Right atrium auricular region (tissue), 2 donors: ENCODE measurements around the gene DNAI2. TPM values are rescaled to one million over a fixed set of nuclear protein-coding genes. Genes with fewer than 3 reads are reported as not detected.
"Not testable (repeated sequence)": the region's sequence is repeated elsewhere in the genome, so short reads cannot be mapped to it uniquely, and the experiment has no call there.

Source experiments
- DNase-seq: peaks from one replicate; pipeline ENCODE4 v3.0.0-alpha.2; 2019; ENCODE audit warnings: low spot score
- H3K27ac ChIP-seq, 2 donors: fragments of 200-600 bp; sonication (generic); 1 replicate in 1 of 2; 2 replicates in 1 of 2; pipeline ENCODE4 v1.5.1; 2016 to 2019
- H3K27me3 ChIP-seq, 2 donors: fragments of 200-600 bp; sonication (generic); one replicate each; pipeline versions ENCODE4 v1.5.1 to v1.6.0; 2017 to 2019
- H3K36me3 ChIP-seq: fragments of 200-600 bp; sonication (generic); one replicate; pipeline ENCODE4 v1.5.1; 2016
- H3K4me1 ChIP-seq, 2 donors: fragments of 200-600 bp; sonication (generic); one replicate each; pipeline versions ENCODE4 v1.5.1 to v1.6.0; 2017 to 2019
- H3K4me3 ChIP-seq, 2 donors: fragments of 200-600 bp; sonication (generic); 1 replicate in 1 of 2; 2 replicates in 1 of 2; pipeline ENCODE4 v1.5.1; 2017 to 2019; ENCODE audit warnings: mild to moderate bottlenecking in 1 of 2, moderate library complexity in 1 of 2
- H3K9me3 ChIP-seq, 2 donors: fragments of 200-600 bp; sonication (generic); one replicate each; pipeline ENCODE4 v1.5.1; 2019
- CTCF ChIP-seq, 2 donors: fragments of 200-600 bp; sonication (generic); IDR thresholded peaks; one replicate each; pipeline ENCODE4 v1.5.1; 2019; ENCODE audit warnings: antibody characterized with exemption in 2 of 2
- total RNA-seq, 2 donors: library from RNA; depleted of rRNA; stranded (reverse); fragments of >200 nt; gene quantifications; one replicate each; pipeline ENCODE4 v1.1.0, GENCODE V29; 2016

The DNAI2 gene
- total RNA-seq, 2 donors from 2014 or later, result not detected

- DNase-seq, result no peak
- H3K27me3 ChIP-seq, result no peaks in the 10 kb centered on the region
- TF ChIP-seq CTCF (IDR thresholded peaks at IDR 0.05), result no peak
- peaks cover 12% of the 10 kb centered on the region for H3K36me3 ChIP-seq
- no peaks in the 10 kb centered on the region for H3K9me3 ChIP-seq
- H3K4me1 ChIP-seq, result no peaks in the 10 kb centered on the region
- H3K27ac ChIP-seq, result no peak overlapping the region
- no peak overlapping the region for H3K4me3 ChIP-seq
These were observed 21.0 kb upstream of the DNAI2 start for GRCh38 chr17:74253036-74253435.

GRCh38 chr17:74257311-74257710 lies 16.7 kb upstream of the DNAI2 start:
- Histone ChIP-seq H3K4me1 (no peaks in the 10 kb centered on the region), H3K9me3 (no peaks in the 10 kb centered on the region), H3K36me3 (peaks cover 21% of the 10 kb centered on the region), H3K4me3 (no peak overlapping the region), H3K27ac (no peak overlapping the region), H3K27me3 (no peaks in the 10 kb centered on the region)
- TF ChIP-seq CTCF (IDR thresholded peaks at IDR 0.05), result no peak
- DNase-seq, result no peak

- no peak for DNase-seq
- no peak for TF ChIP-seq CTCF (IDR thresholded peaks at IDR 0.05)
- no peak overlapping the region for H3K27ac ChIP-seq
- no peaks in the 10 kb centered on the region for H3K9me3 ChIP-seq
- no peak overlapping the region for H3K4me3 ChIP-seq
- no peaks in the 10 kb centered on the region for H3K27me3 ChIP-seq
- peaks cover 11% of the 10 kb centered on the region for H3K36me3 ChIP-seq
- no peaks in the 10 kb centered on the region for H3K4me1 ChIP-seq
These were observed 14.1 kb upstream of the DNAI2 start for GRCh38 chr17:74259667-74260524.

- no peak for DNase-seq
- H3K36me3 ChIP-seq, result peaks cover 11% of the 10 kb centered on the region
- no peak overlapping the region for H3K27ac ChIP-seq
- no peak overlapping the region for H3K4me3 ChIP-seq
- no peaks in the 10 kb centered on the region for H3K27me3 ChIP-seq
- no peak for TF ChIP-seq CTCF (IDR thresholded peaks at IDR 0.05)
- H3K4me1 ChIP-seq, result no peaks in the 10 kb centered on the region
- H3K9me3 ChIP-seq, result no peaks in the 10 kb centered on the region
These were observed 13.5 kb upstream of the DNAI2 start for GRCh38 chr17:74260525-74260850.

DNA sequence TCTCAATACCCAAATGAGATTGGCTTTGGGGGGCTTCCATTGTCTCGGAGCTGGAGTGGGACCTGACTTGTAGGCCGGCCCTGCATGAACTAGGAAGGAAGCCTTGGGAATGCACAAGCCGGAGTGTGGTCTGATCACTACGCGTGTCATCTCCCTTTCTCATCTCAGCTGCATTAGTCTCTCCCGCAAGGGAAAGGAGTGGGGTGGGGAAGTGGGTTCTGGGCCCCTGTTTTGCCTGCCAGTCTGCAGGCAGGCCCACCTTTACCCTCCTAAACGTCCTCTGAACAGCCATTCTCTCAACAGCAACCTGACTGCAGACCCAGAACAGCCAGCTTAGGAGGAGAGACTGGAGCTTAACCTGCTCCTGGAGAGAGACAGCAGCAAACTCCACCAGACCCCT lies 11.4 kb upstream of the DNAI2 start:
- no peak for DNase-seq
- Histone ChIP-seq H3K36me3 (peaks cover 11% of the 10 kb centered on the region), H3K27ac (no peak overlapping the region), H3K4me1 (no peaks in the 10 kb centered on the region), H3K27me3 (no peaks in the 10 kb centered on the region), H3K4me3 (no peak overlapping the region), H3K9me3 (no peaks in the 10 kb centered on the region)
- no peak for TF ChIP-seq CTCF (IDR thresholded peaks at IDR 0.05)

GRCh38 chr17:74267054-74267453 lies 7.0 kb upstream of the DNAI2 start:
- DNase-seq, H3K9me3 ChIP-seq, H3K27me3 ChIP-seq, H3K4me3 ChIP-seq, H3K27ac ChIP-seq, H3K36me3 ChIP-seq, H3K4me1 ChIP-seq: not testable (repeated sequence)
